MCF 10A (cell line): ENCODE results near the gene SELENOK. TPM values are rescaled to one million over a fixed set of nuclear protein-coding genes. Genes with fewer than 3 reads are reported as not detected.
"Not testable (repeated sequence)": the region's sequence is repeated elsewhere in the genome, so short reads cannot be mapped to it uniquely, and the experiment has no call there.

Source experiments
- BruUV-seq: library from RNA; stranded (reverse); fragments of 400-500 nt; replicated peaks from 2 replicates; lab custom pipeline; 2021; lab: Mats Ljungman, UMichigan
- CTCF ChIA-PET: fragments of 300-600 bp; sonication (Branson Sonifier 250); formaldehyde crosslinking; extraction: SDS; loops from one replicate; lab custom pipeline; 2021; ENCODE audit warnings: antibody characterized with exemption, inconsistent platforms; lab: Yijun Ruan, JAX
- POLR2A ChIA-PET: fragments of 300-600, 350-650 bp; sonication (Branson Sonifier 250); formaldehyde crosslinking; extraction: SDS; loops from one replicate; lab custom pipeline; 2020; ENCODE audit warnings: antibody characterized with exemption, inconsistent platforms; lab: Yijun Ruan, JAX
- DNase-seq: peaks from one replicate; pipeline ENCODE4 v3.0.0-alpha.2; 2018; ENCODE audit not compliant: unreplicated experiment
- H3K27ac Mint-ChIP-seq: one replicate; pipeline ENCODE4 v1.8.0; 2022; ENCODE audit warnings: mild to moderate bottlenecking, low read depth, mixed read lengths; ENCODE audit not compliant: unreplicated experiment
- H3K27me3 Mint-ChIP-seq: one replicate; pipeline ENCODE4 v1.8.0; 2022; ENCODE audit warnings: mixed read lengths; ENCODE audit not compliant: insufficient read depth, unreplicated experiment
- H3K36me3 Mint-ChIP-seq: one replicate; pipeline ENCODE4 v1.8.0; 2022; ENCODE audit warnings: mild to moderate bottlenecking, moderate library complexity, mixed read lengths; ENCODE audit not compliant: insufficient read depth, unreplicated experiment
- H3K4me1 Mint-ChIP-seq: one replicate; pipeline ENCODE4 v1.8.0; 2022; ENCODE audit warnings: mixed read lengths; ENCODE audit not compliant: insufficient read depth, unreplicated experiment
- H3K4me3 Mint-ChIP-seq: one replicate; pipeline ENCODE4 v1.8.0; 2022; ENCODE audit warnings: mild to moderate bottlenecking, moderate library complexity, mixed read lengths; ENCODE audit not compliant: unreplicated experiment
- H3K9me3 Mint-ChIP-seq: one replicate; pipeline ENCODE4 v1.8.0; 2022; ENCODE audit warnings: mixed read lengths; ENCODE audit not compliant: unreplicated experiment
- intact Hi-C: fragments of 100-400 bp; cut with micrococcal nuclease; formaldehyde crosslinking; loops from 2 replicates; pipeline ENCODE4 v1.14.1; 2022
- total RNA-seq: library from RNA; stranded (reverse); gene quantifications from 2 replicates; pipeline ENCODE4 v1.2.3, GENCODE V29; 2022
- TF ChIP-seq, protein P1 (sequence below): fragments of 200-600 bp; IDR thresholded peaks from one replicate; pipeline ENCODE4 v1.8.0; 2022; ENCODE audit warnings: antibody characterized with exemption, mild to moderate bottlenecking; ENCODE audit not compliant: unreplicated experiment

SELENOK gene
- total RNA-seq, 1 experiment from 2014 or later, result 55.6 TPM

DNA sequence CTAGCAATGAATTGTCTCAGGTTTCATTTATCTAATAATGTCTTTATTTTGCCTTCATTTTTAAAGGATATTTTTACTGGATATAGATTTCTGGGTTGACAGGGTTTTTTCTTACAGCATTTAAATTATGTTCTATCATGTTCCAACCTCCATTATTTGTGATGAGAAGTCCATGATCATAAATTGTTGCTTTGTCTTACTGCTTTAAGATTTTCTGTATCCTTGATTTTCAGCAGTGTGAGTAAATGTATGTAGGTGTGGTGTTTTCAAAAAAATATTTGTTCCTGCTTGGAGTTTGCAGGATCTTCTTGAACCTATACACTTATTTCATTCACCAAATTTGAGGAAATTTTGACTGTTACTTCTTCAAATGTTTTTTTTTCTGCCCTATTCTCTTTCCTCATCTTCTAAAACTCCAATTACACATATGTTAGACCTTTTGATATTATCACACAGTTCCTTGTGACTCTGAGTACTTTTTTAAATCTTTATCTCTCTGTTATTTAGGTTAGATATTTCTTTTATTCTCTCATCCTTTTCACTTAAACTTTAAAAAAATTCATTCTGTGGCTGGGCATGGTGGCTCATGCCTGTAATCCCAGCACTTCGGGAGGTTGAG, 43.7 kb upstream of the SELENOK start:
- POLR2A ChIA-PET, result no interaction called here
- no TSS peak for BruUV-seq

GRCh38 chr3:53927208-53927872, 35.7 kb upstream of the SELENOK start:
- DNase-seq, H3K9me3 Mint-ChIP-seq, H3K36me3 Mint-ChIP-seq: not testable (repeated sequence)

More for the DNA sequence above, 43.7 kb upstream of the SELENOK start:
- TF ChIP-seq, protein P1, sequence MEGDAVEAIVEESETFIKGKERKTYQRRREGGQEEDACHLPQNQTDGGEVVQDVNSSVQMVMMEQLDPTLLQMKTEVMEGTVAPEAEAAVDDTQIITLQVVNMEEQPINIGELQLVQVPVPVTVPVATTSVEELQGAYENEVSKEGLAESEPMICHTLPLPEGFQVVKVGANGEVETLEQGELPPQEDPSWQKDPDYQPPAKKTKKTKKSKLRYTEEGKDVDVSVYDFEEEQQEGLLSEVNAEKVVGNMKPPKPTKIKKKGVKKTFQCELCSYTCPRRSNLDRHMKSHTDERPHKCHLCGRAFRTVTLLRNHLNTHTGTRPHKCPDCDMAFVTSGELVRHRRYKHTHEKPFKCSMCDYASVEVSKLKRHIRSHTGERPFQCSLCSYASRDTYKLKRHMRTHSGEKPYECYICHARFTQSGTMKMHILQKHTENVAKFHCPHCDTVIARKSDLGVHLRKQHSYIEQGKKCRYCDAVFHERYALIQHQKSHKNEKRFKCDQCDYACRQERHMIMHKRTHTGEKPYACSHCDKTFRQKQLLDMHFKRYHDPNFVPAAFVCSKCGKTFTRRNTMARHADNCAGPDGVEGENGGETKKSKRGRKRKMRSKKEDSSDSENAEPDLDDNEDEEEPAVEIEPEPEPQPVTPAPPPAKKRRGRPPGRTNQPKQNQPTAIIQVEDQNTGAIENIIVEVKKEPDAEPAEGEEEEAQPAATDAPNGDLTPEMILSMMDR, result no peak
- no peaks in the 10 kb centered on the region for H3K36me3 Mint-ChIP-seq
- H3K4me1 Mint-ChIP-seq, result no peaks in the 10 kb centered on the region
- no peak for DNase-seq
- CTCF ChIA-PET, result no interaction called here
- H3K4me3 Mint-ChIP-seq, result no peak overlapping the region
- H3K27ac Mint-ChIP-seq, result no peak overlapping the region
- no peaks in the 10 kb centered on the region for H3K27me3 Mint-ChIP-seq
- no peaks in the 10 kb centered on the region for H3K9me3 Mint-ChIP-seq
- intact Hi-C loops, result loop anchor here (5.0 kb wide), 2 partner anchors 497 to 917 kb away; no protein-coding TSS in a partner anchor

GRCh38 chr3:53921296-53921695, 29.6 kb upstream of the SELENOK start:
- ChIA-PET POLR2A (no interaction called here), CTCF (interaction anchor here (0.7 kb wide), 1 partner anchor 56 kb away, joined by 3 read pairs; no protein-coding TSS in a partner anchor)
- Mint-ChIP-seq H3K27me3 (peaks cover 40% of the 10 kb centered on the region), H3K27ac (no peak overlapping the region), H3K4me1 (no peaks in the 10 kb centered on the region), H3K9me3 (peaks cover 6% of the 10 kb centered on the region), H3K4me3 (no peak overlapping the region), H3K36me3 (no peaks in the 10 kb centered on the region)
- intact Hi-C loops, result loop anchor here (2.0 to 5.0 kb wide), 3 partner anchors 192 to 544 kb away; no protein-coding TSS in a partner anchor
- TF ChIP-seq, protein P1, result peak; percentile 16
- peak; percentile 23 for DNase-seq
- BruUV-seq, result no TSS peak

More at GRCh38 chr3:53927208-53927872, 35.7 kb upstream of the SELENOK start:
- H3K27me3 Mint-ChIP-seq, intact Hi-C loops, POLR2A ChIA-PET, H3K27ac Mint-ChIP-seq, BruUV-seq, H3K4me3 Mint-ChIP-seq, H3K4me1 Mint-ChIP-seq: not testable (repeated sequence)
- CTCF ChIA-PET, result interaction anchor here (2.7 kb wide), 1 partner anchor 11 kb away, joined by 26 read pairs; no protein-coding TSS in a partner anchor

DNA sequence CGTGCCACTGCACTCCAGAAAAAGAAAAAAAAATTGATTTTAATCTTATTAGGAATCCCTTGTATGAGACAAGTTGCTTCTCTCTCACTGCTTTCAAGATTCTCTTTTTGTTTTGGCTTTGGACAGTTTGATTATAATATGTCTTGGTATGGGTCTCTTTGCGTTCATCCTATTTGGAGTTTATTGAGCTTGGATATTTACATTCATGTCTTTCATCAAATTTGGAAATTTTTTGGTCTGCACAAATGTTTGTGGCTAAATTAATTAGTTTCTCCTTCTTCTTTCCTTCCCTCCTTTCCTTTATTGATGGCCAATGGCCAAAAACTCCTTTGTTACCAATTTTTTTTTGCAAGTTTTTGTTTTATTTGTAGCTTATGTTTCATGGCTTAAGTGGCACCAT, 28.1 kb upstream of the SELENOK start:
- CTCF ChIA-PET, result interaction anchor here (0.6 to 2.1 kb wide), 6 partner anchors 15 to 972 kb away, joined by 3 to 10 read pairs (median 4); no protein-coding TSS in a partner anchor
- BruUV-seq, result no TSS peak
- H3K36me3 Mint-ChIP-seq, result no peaks in the 10 kb centered on the region
- intact Hi-C loops, result loop anchor here (2.0 to 5.0 kb wide), 3 partner anchors 191 to 542 kb away; no protein-coding TSS in a partner anchor
- no peak overlapping the region for H3K27ac Mint-ChIP-seq
- POLR2A ChIA-PET, result interaction anchor here (0.6 kb wide), 2 partner anchors 17 to 134 kb away, joined by 3 to 4 read pairs; no protein-coding TSS in a partner anchor
- H3K27me3 Mint-ChIP-seq, result peaks cover 56% of the 10 kb centered on the region
- TF ChIP-seq, protein P1, result no peak
- peaks cover 6% of the 10 kb centered on the region for H3K9me3 Mint-ChIP-seq
- no peak overlapping the region for H3K4me3 Mint-ChIP-seq
- no peaks in the 10 kb centered on the region for H3K4me1 Mint-ChIP-seq
- no peak for DNase-seq
